GM10266 (cell line): ENCODE results near the gene GAPVD1.
"Not testable (repeated sequence)": the region's sequence is repeated elsewhere in the genome, so short reads cannot be mapped to it uniquely, and the experiment has no call there.

Experiments
- DNase-seq: peaks from one replicate; pipeline ENCODE4 v3.0.0; 2012; ENCODE audit errors: extremely low spot score
- CTCF ChIP-seq: IDR thresholded peaks from 2 replicates; pipeline ENCODE4 v1.5.1; 2012; ENCODE audit warnings: mild to moderate bottlenecking, low read depth; ENCODE audit not compliant: control insufficient read depth, insufficient read depth; ENCODE audit errors: missing control alignments

GAPVD1 gene

GRCh38 chr9:125261501-125262293 is at the start of gene GAPVD1:
TSS of gene GAPVD1 (plus strand) at chr9:125261826. CDS start at chr9:125298922, 37,096 bp downstream.
- DNase-seq: peak; percentile 97
- peak; percentile 41 for TF ChIP-seq CTCF

GRCh38 chr9:125214186-125214585 is 47.4 kb upstream of the GAPVD1 start:
- DNase-seq: no peak
- TF ChIP-seq CTCF: no peak

GRCh38 chr9:125218621-125219020 is 43.0 kb upstream of the GAPVD1 start:
- DNase-seq: no peak
- TF ChIP-seq CTCF: no peak

GRCh38 chr9:125224858-125225257 is 36.8 kb upstream of the GAPVD1 start:
- DNase-seq: not testable (repeated sequence)

- DNase-seq: no peak
- no peak for TF ChIP-seq CTCF
These were observed 33.9 kb upstream of the GAPVD1 start for GRCh38 chr9:125227761-125228160.

GRCh38 chr9:125233678-125234077 is 27.9 kb upstream of the GAPVD1 start:
- no peak for DNase-seq
- no peak for TF ChIP-seq CTCF

- not testable (repeated sequence) for DNase-seq
These were observed 27.5 kb upstream of the GAPVD1 start for GRCh38 chr9:125234099-125234498.

GRCh38 chr9:125235804-125236519 is 25.7 kb upstream of the GAPVD1 start:
- no peak for DNase-seq
- no peak for TF ChIP-seq CTCF

- not testable (repeated sequence) for DNase-seq
These were observed 25.0 kb upstream of the GAPVD1 start for GRCh38 chr9:125236520-125237159.
